HepG2 (cell line): ENCODE results near the gene LDLR. TPM values are rescaled to one million over a fixed set of nuclear protein-coding genes. Genes with fewer than 3 reads are reported as not detected.

Experiments used
- ASH2L ChIP-seq: fragments of 300-600, 200-600 bp; sonication (generic); IDR thresholded peaks from 2 replicates; pipeline ENCODE4 v1.7.0; 2017; ENCODE audit warnings: low read depth, mild to moderate bottlenecking, moderate library complexity, mixed read lengths, low read length; ENCODE audit not compliant: insufficient read length
- BCL6 ChIP-seq: IDR thresholded peaks from 2 replicates; pipeline ENCODE4 v1.6.1; 2016; ENCODE audit warnings: missing genetic modification reagents, missing compliant biosample characterization
- DNMT1 ChIP-seq: sonication (generic); formaldehyde crosslinking; IDR thresholded peaks from 2 replicates; pipeline ENCODE4 v1.5.1; 2020; ENCODE audit warnings: mild to moderate bottlenecking, missing genetic modification reagents
- EHMT2 ChIP-seq: fragments of 200-600 bp; sonication (generic); IDR thresholded peaks from 2 replicates; pipeline ENCODE4 v1.7.0; 2017; ENCODE audit warnings: antibody characterized with exemption, low read depth, low read length, borderline replicate concordance
- EZH2 ChIP-seq: conservative IDR thresholded peaks from 2 replicates; pipeline ENCODE4 v1.6.1; 2012; ENCODE audit warnings: mild to moderate bottlenecking, low read depth, low read length, moderate library complexity
- FOXK1 ChIP-seq: sonication (generic); formaldehyde crosslinking; IDR thresholded peaks from 2 replicates; pipeline ENCODE4 v1.4.0; 2020; ENCODE audit warnings: low read depth, missing genetic modification reagents, borderline replicate concordance
- ISX ChIP-seq: sonication (generic); formaldehyde crosslinking; conservative IDR thresholded peaks from 2 replicates; pipeline ENCODE4 v1.5.0; 2020; ENCODE audit warnings: missing genetic modification reagents
- JARID2 ChIP-seq: sonication (generic); formaldehyde crosslinking; IDR thresholded peaks from 2 replicates; pipeline ENCODE4 v1.8.1; 2023; ENCODE audit warnings: missing genetic modification reagents, inconsistent platforms; ENCODE audit not compliant: insufficient replicate concordance
- MLXIP ChIP-seq: sonication (generic); formaldehyde crosslinking; IDR thresholded peaks from 2 replicates; pipeline ENCODE4 v1.9.0; 2021; ENCODE audit warnings: missing genetic modification reagents, borderline replicate concordance
- NR2F1 ChIP-seq, 2 experiments: fragments of 450-650 bp in 1 of 2; formaldehyde crosslinking in 1 of 2; IDR thresholded peaks; 2 replicates each; pipeline versions ENCODE4 v1.5.0 to v1.6.1; 2016 to 2020; ENCODE audit warnings: mild to moderate bottlenecking in 1 of 2, missing compliant biosample characterization in 1 of 2, missing genetic modification reagents in 1 of 2, moderate library complexity in 1 of 2
- PBX3 ChIP-seq: sonication (generic); formaldehyde crosslinking; IDR thresholded peaks from 2 replicates; pipeline ENCODE4 v1.8.1; 2023; ENCODE audit warnings: missing genetic modification reagents, inconsistent platforms, borderline replicate concordance
- POGZ ChIP-seq: sonication (generic); formaldehyde crosslinking; IDR thresholded peaks from 2 replicates; pipeline ENCODE4 v1.4.0; 2020; ENCODE audit warnings: mild to moderate bottlenecking, missing genetic modification reagents
- PPARG ChIP-seq: conservative IDR thresholded peaks from 2 replicates; pipeline ENCODE4 v1.6.1; 2016; ENCODE audit warnings: missing biosample characterization, missing genetic modification reagents
- PREB ChIP-seq: sonication (generic); formaldehyde crosslinking; IDR thresholded peaks from 2 replicates; pipeline ENCODE4 v1.4.0; 2020; ENCODE audit warnings: missing genetic modification reagents
- SP5 ChIP-seq: IDR thresholded peaks from 2 replicates; pipeline ENCODE4 v1.6.1; 2016; ENCODE audit warnings: low read depth, borderline replicate concordance
- XRCC5 ChIP-seq: fragments of 200-400 bp; formaldehyde crosslinking; optimal IDR thresholded peaks from 2 replicates; pipeline ENCODE3; 2017; ENCODE audit warnings: mild to moderate bottlenecking, low read length
- ZC3H4 ChIP-seq: sonication (generic); formaldehyde crosslinking; IDR thresholded peaks from 2 replicates; pipeline ENCODE4 v1.4.0; 2020; ENCODE audit warnings: missing genetic modification reagents, borderline replicate concordance
- ZKSCAN8 ChIP-seq: IDR thresholded peaks from 2 replicates; pipeline ENCODE4 v1.6.1; 2016; ENCODE audit warnings: borderline replicate concordance, missing genetic modification reagents, missing compliant biosample characterization
- ZNF121 ChIP-seq: sonication (generic); formaldehyde crosslinking; IDR thresholded peaks from 2 replicates; pipeline ENCODE4 v1.5.0; 2020; ENCODE audit warnings: mild to moderate bottlenecking, missing genetic modification reagents
- ZNF782 ChIP-seq: sonication (generic); formaldehyde crosslinking; IDR thresholded peaks from 2 replicates; pipeline ENCODE4 v1.4.0; 2020; ENCODE audit warnings: missing genetic modification reagents, mild to moderate bottlenecking, borderline replicate concordance
- ZSCAN12 ChIP-seq: sonication (generic); formaldehyde crosslinking; IDR thresholded peaks from 2 replicates; pipeline ENCODE4 v1.9.0; 2021; ENCODE audit warnings: mild to moderate bottlenecking, missing genetic modification reagents
- ZSCAN5A ChIP-seq: sonication (generic); formaldehyde crosslinking; IDR thresholded peaks from 2 replicates; pipeline ENCODE4 v1.8.0; 2022; ENCODE audit warnings: mild to moderate bottlenecking, missing genetic modification reagents, borderline replicate concordance
- ZZZ3 ChIP-seq: sonication (generic); formaldehyde crosslinking; IDR thresholded peaks from 2 replicates; pipeline ENCODE4 v1.4.0; 2020; ENCODE audit warnings: missing genetic modification reagents, mild to moderate bottlenecking, borderline replicate concordance
- polyA plus RNA-seq, 8 experiments: library from polyadenylated mRNA; depleted of rRNA in 3 of 8; stranded (reverse) in 7 of 8; unstranded in 1 of 8; fragments of >200 nt; fragmentation: Illumina TruSeq in 4 of 8; extraction: Trizol in 4 of 8; gene quantifications; 2 replicates each; pipeline versions ENCODE4 v1.2.1 to v1.2.3, GENCODE V29; 2011 to 2016; ENCODE audit warnings: low read depth in 4 of 8, missing spikeins in 1 of 8, mixed read lengths in 1 of 8; ENCODE audit not compliant: insufficient read depth in 1 of 8
- total RNA-seq, 5 experiments: library from RNA; depleted of rRNA; stranded (reverse); fragments of >200 nt; fragmentation: Illumina TruSeq; extraction: Trizol; gene quantifications; 2 replicates each; pipeline ENCODE4 v1.2.3, GENCODE V29; 2016; ENCODE audit warnings: low read depth in 1 of 5

Gene LDLR
- total and polyA plus RNA-seq, 2 of the 13 experiments (the other 11 are each of a cell fraction or from before 2014, with no cell fraction given): 51.6 to 92.5 TPM

- TF ChIP-seq MLXIP (CRISPR knock-in tag) (no peak), BCL6 (CRISPR knock-in tag) (peak; percentile 99), EHMT2 (no peak), POGZ (CRISPR knock-in tag) (no peak), NR2F1 (CRISPR knock-in tag; IDR thresholded peaks at IDR 0.05) (peak; percentile 31 to 63; a peak in 3 of 4 replicates), PBX3 (CRISPR knock-in tag) (no peak), PPARG (CRISPR knock-in tag) (peak; percentile 51), SP5 (CRISPR knock-in tag) (peak; percentile 77), ZSCAN5A (CRISPR knock-in tag) (no peak), XRCC5 (no peak), ZSCAN12 (CRISPR knock-in tag) (no peak), ZNF121 (CRISPR knock-in tag) (no peak), ISX (no peak), EZH2 (no peak), PREB (no peak), ZZZ3 (no peak), ASH2L (peak; percentile 77), ZC3H4 (CRISPR knock-in tag) (no peak), ZKSCAN8 (no peak), FOXK1 (CRISPR knock-in tag) (peak; percentile 100), ZNF782 (CRISPR knock-in tag) (no peak), JARID2 (no peak), DNMT1 (CRISPR knock-in tag) (no peak)
Observed at GRCh38 chr19:11088506-11089253, 583 bp upstream of the LDLR start (continued).
